Measurements from ENCODE around the gene CHMP1B.

DNA sequence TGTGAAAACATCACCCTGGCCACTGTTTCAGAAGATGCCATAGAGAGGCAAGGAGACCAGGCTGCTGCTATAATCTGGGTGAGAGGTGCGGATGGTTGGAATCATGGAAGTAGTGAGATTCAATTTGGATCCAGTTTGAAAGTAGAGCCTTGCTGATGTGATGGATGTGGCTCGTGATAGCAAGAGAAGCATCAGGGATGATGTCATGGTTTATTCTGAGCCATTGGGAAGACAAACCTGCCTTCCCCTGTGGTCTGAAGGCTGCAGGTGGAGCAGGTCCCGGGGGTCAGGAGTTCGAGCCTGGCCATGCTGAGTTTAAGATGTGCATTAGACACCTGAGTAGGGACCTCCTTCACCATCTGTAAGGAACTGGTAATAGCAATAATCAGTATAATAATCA is 49.6 kb upstream of the CHMP1B start:
- no peak for TF ChIP-seq POLR2A (IDR thresholded peaks at IDR 0.05)
- TF ChIP-seq, protein P1, sequence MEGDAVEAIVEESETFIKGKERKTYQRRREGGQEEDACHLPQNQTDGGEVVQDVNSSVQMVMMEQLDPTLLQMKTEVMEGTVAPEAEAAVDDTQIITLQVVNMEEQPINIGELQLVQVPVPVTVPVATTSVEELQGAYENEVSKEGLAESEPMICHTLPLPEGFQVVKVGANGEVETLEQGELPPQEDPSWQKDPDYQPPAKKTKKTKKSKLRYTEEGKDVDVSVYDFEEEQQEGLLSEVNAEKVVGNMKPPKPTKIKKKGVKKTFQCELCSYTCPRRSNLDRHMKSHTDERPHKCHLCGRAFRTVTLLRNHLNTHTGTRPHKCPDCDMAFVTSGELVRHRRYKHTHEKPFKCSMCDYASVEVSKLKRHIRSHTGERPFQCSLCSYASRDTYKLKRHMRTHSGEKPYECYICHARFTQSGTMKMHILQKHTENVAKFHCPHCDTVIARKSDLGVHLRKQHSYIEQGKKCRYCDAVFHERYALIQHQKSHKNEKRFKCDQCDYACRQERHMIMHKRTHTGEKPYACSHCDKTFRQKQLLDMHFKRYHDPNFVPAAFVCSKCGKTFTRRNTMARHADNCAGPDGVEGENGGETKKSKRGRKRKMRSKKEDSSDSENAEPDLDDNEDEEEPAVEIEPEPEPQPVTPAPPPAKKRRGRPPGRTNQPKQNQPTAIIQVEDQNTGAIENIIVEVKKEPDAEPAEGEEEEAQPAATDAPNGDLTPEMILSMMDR (IDR thresholded peaks at IDR 0.05), result no peak
